Liver (tissue), 9 donors: Measurements from ENCODE around the gene ANKRD34C. TPM values are rescaled to one million over a fixed set of nuclear protein-coding genes. Genes with fewer than 3 reads are reported as not detected.

Source experiments
- DNase-seq: peaks from one replicate; pipeline ENCODE4 v3.0.0-alpha.2; 2017; ENCODE audit warnings: low spot score
- H3K27ac ChIP-seq, 2 donors: one replicate each; pipeline ENCODE4 v1.7.0; 2013; ENCODE audit warnings: inconsistent platforms in 2 of 2, low read length in 2 of 2, control low read depth in 1 of 2, low read depth in 1 of 2, mild to moderate bottlenecking in 1 of 2
- H3K27me3 ChIP-seq, 4 donors: one replicate each; pipeline versions ENCODE4 v1.6.1 to v1.7.0; 2013; ENCODE audit warnings: low read length in 3 of 4, inconsistent platforms in 1 of 4, mild to moderate bottlenecking in 1 of 4, moderate library complexity in 1 of 4; ENCODE audit not compliant: control insufficient read depth in 4 of 4, insufficient read depth in 4 of 4
- H3K36me3 ChIP-seq, 4 donors: one replicate each; pipeline versions ENCODE4 v1.6.1 to v1.7.0; 2013; ENCODE audit warnings: low read length in 3 of 4, mild to moderate bottlenecking in 3 of 4, low read depth in 1 of 4, moderate library complexity in 1 of 4; ENCODE audit not compliant: control insufficient read depth in 4 of 4, insufficient read depth in 3 of 4
- H3K4me1 ChIP-seq, 4 donors: one replicate each; pipeline versions ENCODE4 v1.6.1 to v1.7.0; 2013; ENCODE audit warnings: low read length in 3 of 4, mild to moderate bottlenecking in 3 of 4, moderate library complexity in 1 of 4; ENCODE audit not compliant: control insufficient read depth in 4 of 4, insufficient read depth in 4 of 4
- H3K4me3 ChIP-seq, 3 donors: one replicate each; pipeline versions ENCODE4 v1.6.1 to v1.7.0; 2013; ENCODE audit warnings: low read length in 3 of 3, control low read depth in 1 of 3, low read depth in 1 of 3, mild to moderate bottlenecking in 1 of 3
- H3K9ac ChIP-seq, 2 donors: one replicate each; pipeline ENCODE4 v1.7.0; 2013; ENCODE audit warnings: low read length in 2 of 2, mild to moderate bottlenecking in 2 of 2, moderate library complexity in 2 of 2, control low read depth in 1 of 2, low read depth in 1 of 2
- H3K9me3 ChIP-seq, 4 donors: one replicate each; pipeline versions ENCODE4 v1.6.1 to v1.7.0; 2013; ENCODE audit warnings: low read length in 3 of 4; ENCODE audit not compliant: control insufficient read depth in 4 of 4
- ATF3 ChIP-seq: IDR thresholded peaks from 2 replicates; pipeline ENCODE4 v1.6.1; 2016; ENCODE audit warnings: antibody characterized with exemption
- CTCF ChIP-seq: fragments of 150-350 bp; IDR thresholded peaks from 2 replicates; pipeline ENCODE4 v1.5.1; 2017; ENCODE audit warnings: improper control_type of control experiment, low read depth, low read length; ENCODE audit not compliant: missing input control
- EGR1 ChIP-seq, 2 donors: IDR thresholded peaks; 2 replicates each; pipeline ENCODE4 v1.6.1; 2016 to 2018; ENCODE audit warnings: antibody characterized with exemption in 2 of 2, low read depth in 2 of 2
- FOXA1 ChIP-seq: IDR thresholded peaks from 2 replicates; pipeline ENCODE4 v1.6.1; 2016; ENCODE audit warnings: antibody characterized with exemption
- FOXA2 ChIP-seq: IDR thresholded peaks from 2 replicates; pipeline ENCODE4 v1.6.1; 2016; ENCODE audit warnings: antibody characterized with exemption
- GABPA ChIP-seq, 2 donors: IDR thresholded peaks in 1 of 2; conservative IDR thresholded peaks in 1 of 2; 2 replicates each; pipeline ENCODE4 v1.6.1; 2016; ENCODE audit warnings: antibody characterized with exemption in 2 of 2, mild to moderate bottlenecking in 1 of 2, moderate library complexity in 1 of 2
- HNF4A ChIP-seq, 2 donors: conservative IDR thresholded peaks; 2 replicates each; pipeline ENCODE4 v1.6.1; 2016; ENCODE audit warnings: antibody characterized with exemption in 2 of 2, mild to moderate bottlenecking in 2 of 2
- HNF4G ChIP-seq: IDR thresholded peaks from 2 replicates; pipeline ENCODE4 v1.6.1; 2016; ENCODE audit warnings: antibody characterized with exemption
- JUND ChIP-seq, 2 donors: IDR thresholded peaks; 2 replicates each; pipeline ENCODE4 v1.6.1; 2016; ENCODE audit warnings: antibody characterized with exemption in 2 of 2
- MAX ChIP-seq: IDR thresholded peaks from 2 replicates; pipeline ENCODE4 v1.6.1; 2016; ENCODE audit warnings: antibody characterized with exemption
- NR2F2 ChIP-seq: IDR thresholded peaks from 2 replicates; pipeline ENCODE4 v1.6.1; 2016; ENCODE audit warnings: antibody characterized with exemption
- RAD21 ChIP-seq, 2 donors: IDR thresholded peaks; 2 replicates each; pipeline ENCODE4 v1.6.1; 2016; ENCODE audit warnings: antibody characterized with exemption in 2 of 2, mild to moderate bottlenecking in 2 of 2
- RXRA ChIP-seq, 2 donors: IDR thresholded peaks; 2 replicates each; pipeline ENCODE4 v1.6.1; 2017 to 2018; ENCODE audit warnings: antibody characterized with exemption in 2 of 2, mild to moderate bottlenecking in 1 of 2
- TAF1 ChIP-seq: conservative IDR thresholded peaks from 2 replicates; pipeline ENCODE4 v1.6.1; 2016; ENCODE audit warnings: antibody characterized with exemption, mild to moderate bottlenecking
- YY1 ChIP-seq: IDR thresholded peaks from 2 replicates; pipeline ENCODE4 v1.6.1; 2016; ENCODE audit warnings: antibody characterized with exemption, mild to moderate bottlenecking
- WGBS: extraction: QIAGEN DNeasy Blood & Tissue Kit; methylation state at CpG from one replicate; pipeline ENCODE4 v1.1.7; 2013; 5-methylcytosine and 5-hydroxymethylcytosine counted together
- polyA plus RNA-seq, 2 donors: library from polyadenylated mRNA; stranded (reverse) in 1 of 2; unstranded in 1 of 2; fragments of 200-250 nt in 1 of 2; fragments of >200 nt in 1 of 2; fragmentation: Nextera tagmentation in 1 of 2; extraction: Ambion mirVana in 1 of 2; gene quantifications; one replicate each; pipeline versions ENCODE4 v1.2.1 to v1.2.3, GENCODE V29; 2013 to 2015
- total RNA-seq, 2 donors: library from RNA; depleted of rRNA; stranded (reverse); fragments of >200 nt; gene quantifications; one replicate each; pipeline ENCODE4 v1.2.3, GENCODE V29; 2014
- TF ChIP-seq, protein P1 (sequence below): IDR thresholded peaks from 2 replicates; pipeline ENCODE4 v1.6.1; 2016; ENCODE audit warnings: antibody characterized with exemption, mild to moderate bottlenecking
- donor health status: healthy.
- donor health status: healthy.
- donor health status: healthy.
- donor health status: healthy.
- donor health status: healthy.

The ANKRD34C gene
- total and polyA plus RNA-seq, 4 donors = under 0.01 TPM; not detected in 3

- Histone ChIP-seq H3K27ac (no peak overlapping the region), H3K9ac (no peak overlapping the region), H3K4me3 (no peak overlapping the region), H3K27me3 (peaks cover 0 to 11% (median 0%) of the 10 kb centered on the region in 4 donors), H3K4me1 (no peaks in the 10 kb centered on the region), H3K36me3 (no peaks in the 10 kb centered on the region), H3K9me3 (peaks cover 0 to 2% (median 0%) of the 10 kb centered on the region in 4 donors)
- WGBS = 74% methylated on average over 8 of the region's 8 CpGs
- TF ChIP-seq HNF4A (conservative IDR thresholded peaks at IDR 0.05) = no peak
- no peak for TF ChIP-seq RAD21 (IDR thresholded peaks at IDR 0.05)
- no peak for TF ChIP-seq GABPA (IDR thresholded peaks at IDR 0.05 in 1 of 2, conservative IDR thresholded peaks at IDR 0.05 in 1 of 2)
- TF ChIP-seq, protein P1, sequence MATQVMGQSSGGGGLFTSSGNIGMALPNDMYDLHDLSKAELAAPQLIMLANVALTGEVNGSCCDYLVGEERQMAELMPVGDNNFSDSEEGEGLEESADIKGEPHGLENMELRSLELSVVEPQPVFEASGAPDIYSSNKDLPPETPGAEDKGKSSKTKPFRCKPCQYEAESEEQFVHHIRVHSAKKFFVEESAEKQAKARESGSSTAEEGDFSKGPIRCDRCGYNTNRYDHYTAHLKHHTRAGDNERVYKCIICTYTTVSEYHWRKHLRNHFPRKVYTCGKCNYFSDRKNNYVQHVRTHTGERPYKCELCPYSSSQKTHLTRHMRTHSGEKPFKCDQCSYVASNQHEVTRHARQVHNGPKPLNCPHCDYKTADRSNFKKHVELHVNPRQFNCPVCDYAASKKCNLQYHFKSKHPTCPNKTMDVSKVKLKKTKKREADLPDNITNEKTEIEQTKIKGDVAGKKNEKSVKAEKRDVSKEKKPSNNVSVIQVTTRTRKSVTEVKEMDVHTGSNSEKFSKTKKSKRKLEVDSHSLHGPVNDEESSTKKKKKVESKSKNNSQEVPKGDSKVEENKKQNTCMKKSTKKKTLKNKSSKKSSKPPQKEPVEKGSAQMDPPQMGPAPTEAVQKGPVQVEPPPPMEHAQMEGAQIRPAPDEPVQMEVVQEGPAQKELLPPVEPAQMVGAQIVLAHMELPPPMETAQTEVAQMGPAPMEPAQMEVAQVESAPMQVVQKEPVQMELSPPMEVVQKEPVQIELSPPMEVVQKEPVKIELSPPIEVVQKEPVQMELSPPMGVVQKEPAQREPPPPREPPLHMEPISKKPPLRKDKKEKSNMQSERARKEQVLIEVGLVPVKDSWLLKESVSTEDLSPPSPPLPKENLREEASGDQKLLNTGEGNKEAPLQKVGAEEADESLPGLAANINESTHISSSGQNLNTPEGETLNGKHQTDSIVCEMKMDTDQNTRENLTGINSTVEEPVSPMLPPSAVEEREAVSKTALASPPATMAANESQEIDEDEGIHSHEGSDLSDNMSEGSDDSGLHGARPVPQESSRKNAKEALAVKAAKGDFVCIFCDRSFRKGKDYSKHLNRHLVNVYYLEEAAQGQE = no peak
- no peak for TF ChIP-seq RXRA (IDR thresholded peaks at IDR 0.05)
- TF ChIP-seq FOXA1 = no peak
- no peak for TF ChIP-seq NR2F2
- TF ChIP-seq CTCF = no peak
- no peak for TF ChIP-seq MAX
- TF ChIP-seq EGR1 (IDR thresholded peaks at IDR 0.05; ENCODE audit: low read depth in 2 of 2) = no peak
- DNase-seq = no peak
Observed at GRCh38 chr15:79257454-79257853, 25.1 kb upstream of the ANKRD34C start.

GRCh38 chr15:79261836-79262235 is 20.7 kb upstream of the ANKRD34C start:
- Histone ChIP-seq H3K27me3 (peaks cover 0 to 2% (median 0%) of the 10 kb centered on the region in 4 donors), H3K9me3 (peaks cover 0 to 2% (median 0%) of the 10 kb centered on the region in 4 donors), H3K36me3 (no peaks in the 10 kb centered on the region), H3K4me1 (no peaks in the 10 kb centered on the region), H3K4me3 (no peak overlapping the region), H3K9ac (no peak overlapping the region), H3K27ac (no peak overlapping the region)
- no peak for TF ChIP-seq RXRA (IDR thresholded peaks at IDR 0.05)
- TF ChIP-seq JUND (IDR thresholded peaks at IDR 0.05) = no peak
- no peak for TF ChIP-seq GABPA (IDR thresholded peaks at IDR 0.05 in 1 of 2, conservative IDR thresholded peaks at IDR 0.05 in 1 of 2)
- no peak for TF ChIP-seq TAF1
- no peak for TF ChIP-seq MAX
- TF ChIP-seq FOXA1 = no peak
- no peak for TF ChIP-seq YY1
- no peak for TF ChIP-seq HNF4A (conservative IDR thresholded peaks at IDR 0.05)
- no peak for TF ChIP-seq FOXA2
- no peak for TF ChIP-seq EGR1 (IDR thresholded peaks at IDR 0.05; ENCODE audit: low read depth in 2 of 2)
- TF ChIP-seq HNF4G = no peak
- no peak for TF ChIP-seq RAD21 (IDR thresholded peaks at IDR 0.05)
- TF ChIP-seq ATF3 = no peak
- TF ChIP-seq, protein P1 = no peak
- no peak for TF ChIP-seq NR2F2
- WGBS = 88% methylated on average over 1 of the region's 1 CpG
- DNase-seq = no peak
